Right lobe of liver (tissue), 6 donors: ENCODE results near the gene TNRC6C. TPM values are rescaled to one million over a fixed set of nuclear protein-coding genes. Genes with fewer than 3 reads are reported as not detected.

ENCODE experiments used
- ATAC-seq, 4 donors: fragments of 200-7000 bp; cut with Tn5 transposase; one replicate each; pipeline ENCODE4 v1.9.1; 2020; ENCODE audit warnings: mild to moderate bottlenecking in 4 of 4, moderate library complexity in 4 of 4
- DNase-seq, 3 donors: peaks; one replicate each; pipeline ENCODE4 v3.0.0-alpha.2; 2020
- H3K27ac ChIP-seq, 3 donors: fragments of 200-600 bp; one replicate each; pipeline ENCODE4 v1.8.0; 2022
- H3K27me3 ChIP-seq, 2 donors: fragments of 200-600 bp; one replicate each; pipeline ENCODE4 v1.8.0; 2022
- H3K36me3 ChIP-seq, 4 donors: fragments of 200-600 bp; sonication (generic) in 1 of 4; one replicate each; pipeline versions ENCODE4 v1.5.1 to v1.8.0; 2017 to 2022; ENCODE audit warnings: control low read depth in 1 of 4
- H3K4me1 ChIP-seq, 4 donors: fragments of 200-600 bp; sonication (generic) in 1 of 4; one replicate each; pipeline versions ENCODE4 v1.5.1 to v1.8.0; 2017 to 2022; ENCODE audit warnings: control low read depth in 1 of 4
- H3K4me3 ChIP-seq, 3 donors: fragments of 200-600 bp; one replicate each; pipeline ENCODE4 v1.8.0; 2022
- H3K9me3 ChIP-seq, 4 donors: fragments of 200-600 bp; sonication (generic) in 1 of 4; one replicate each; pipeline versions ENCODE4 v1.5.1 to v1.8.0; 2017 to 2022; ENCODE audit warnings: control low read depth in 1 of 4
- CTCF ChIP-seq, 4 donors: fragments of 200-600 bp in 3 of 4; fragments of 450-650 bp in 1 of 4; IDR thresholded peaks; one replicate each; pipeline versions ENCODE4 v1.5.1 to v1.8.0; 2016 to 2022; ENCODE audit warnings: antibody characterized with exemption in 4 of 4, mild to moderate bottlenecking in 2 of 4
- POLR2A ChIP-seq: fragments of 450-650 bp; IDR thresholded peaks from one replicate; pipeline ENCODE4 v1.6.1; 2017; ENCODE audit warnings: antibody characterized with exemption, mild to moderate bottlenecking
- WGBS: methylation state at CpG from one replicate; pipeline ENCODE4 v1.1.6; 2018; ENCODE audit warnings: low coverage, low lambda C conversion rate; ENCODE audit not compliant: insufficient coverage; ENCODE audit errors: missing lambda C conversion rate; 5-methylcytosine and 5-hydroxymethylcytosine counted together
- intact Hi-C, 2 donors: fragments of 100-400 bp; cut with DNase I; formaldehyde crosslinking; loops; one replicate each; pipeline versions ENCODE4 v1.11.2 to v1.14.1; 2022
- long read RNA-seq: library from polyadenylated mRNA; unstranded; transcript quantifications from one replicate; pipeline ENCODE4 v2.0.0, GENCODE V29; 2019
- total RNA-seq, 6 experiments: library from RNA; depleted of rRNA in 2 of 6; stranded (reverse); fragments of >200 nt in 2 of 6; fragmentation: NEBNext Ultra II Directional in 3 of 6; extraction: Animal tissue kit (Norgen Biotek cat#: 25700) in 3 of 6; gene quantifications; one replicate each; pipeline versions ENCODE4 v1.1.0 to v1.2.4, GENCODE V29; 2016 to 2023
- donor health status: DM: no; HTN: yes; CAD: no.
- donor health status: DM: no; HTN: no; CAD: no.
- donor health status: DM: no; HTN: no; CAD: no.
- donor health status: DM: no; HTN: yes; CAD: no.
- donor health status: DM: no; HTN: yes; CAD: no.

The TNRC6C gene
- 10 to 100 TPM in 1 of 6 experiments, 1 to 10 TPM in 5; 1.9 to 10.6 (median 7.7) TPM for total RNA-seq
- long read RNA-seq, partial matches to known transcripts = 0 of 1 reads
- long read RNA-seq, other reads (novel, unspliced or antisense) = 1 of 1 reads

GRCh38 chr17:77957857-77958715 lies at the start of gene TNRC6C:
Gene TNRC6C, plus strand, starts transcription at chr17:77958703. Its CDS starts 45,504 bp downstream, at chr17:78004207.
- H3K4me3 ChIP-seq = peak within 1 kb of the TSS; percentile 73 to 77 (median 76)
- peaks cover 0 to 10% (median 0%) of the 10 kb centered on the region in 4 donors for H3K4me1 ChIP-seq
- TF ChIP-seq CTCF (IDR thresholded peaks at IDR 0.05) = peak in 3 of 4 donors; percentile 2 to 31 (median 18)
- peak; percentile 100 for TF ChIP-seq POLR2A
- peak within 1 kb of the TSS; percentile 48 to 92 (median 53) for H3K27ac ChIP-seq
- 0% methylated on average over 12 of the region's 105 CpGs for WGBS
- no peaks in the 10 kb centered on the region for H3K27me3 ChIP-seq
- DNase-seq (peak; percentile 100), ATAC-seq (peak; percentile 97 to 99 (median 98))
- intact Hi-C loops = no loop called here
- no peaks in the 10 kb centered on the region for H3K36me3 ChIP-seq
- H3K9me3 ChIP-seq = no peaks in the 10 kb centered on the region

GRCh38 chr17:77909236-77909635 lies 49.3 kb upstream of the TNRC6C start:
- intact Hi-C loops = no loop called here
- Histone ChIP-seq H3K27ac (no peak overlapping the region), H3K36me3 (no peaks in the 10 kb centered on the region), H3K9me3 (no peaks in the 10 kb centered on the region), H3K27me3 (no peaks in the 10 kb centered on the region), H3K4me1 (no peaks in the 10 kb centered on the region), H3K4me3 (no peak overlapping the region)
- ATAC-seq = no peak
- DNase-seq = no peak
- WGBS = 52% methylated on average over 11 of the region's 19 CpGs
- TF ChIP-seq POLR2A (no peak), CTCF (IDR thresholded peaks at IDR 0.05) (no peak)

GRCh38 chr17:77909816-77910215 lies 48.7 kb upstream of the TNRC6C start:
- Histone ChIP-seq H3K4me3 (no peak overlapping the region), H3K4me1 (no peaks in the 10 kb centered on the region), H3K36me3 (no peaks in the 10 kb centered on the region), H3K9me3 (no peaks in the 10 kb centered on the region), H3K27me3 (no peaks in the 10 kb centered on the region), H3K27ac (no peak overlapping the region)
- TF ChIP-seq CTCF (IDR thresholded peaks at IDR 0.05) = no peak
- TF ChIP-seq POLR2A = no peak
- 69% methylated on average over 6 of the region's 13 CpGs for WGBS
- DNase-seq = no peak
- no peak for ATAC-seq
- intact Hi-C loops = no loop called here

- ATAC-seq (peak; percentile 72 to 90 (median 82)), DNase-seq (peak in 1 of 3 donors; percentile 44)
- no peak for TF ChIP-seq POLR2A
- TF ChIP-seq CTCF (IDR thresholded peaks at IDR 0.05) = peak; percentile 33 to 47 (median 36)
- Histone ChIP-seq H3K4me1 (peaks cover 0 to 6% (median 3%) of the 10 kb centered on the region in 4 donors), H3K4me3 (no peak overlapping the region), H3K36me3 (no peaks in the 10 kb centered on the region), H3K9me3 (no peaks in the 10 kb centered on the region), H3K27me3 (no peaks in the 10 kb centered on the region), H3K27ac (no peak overlapping the region)
- intact Hi-C loops = no loop called here
- 24% methylated on average over 18 of the region's 18 CpGs for WGBS
These were observed 43.9 kb upstream of the TNRC6C start for GRCh38 chr17:77914385-77915254.
